ENCODE results near the gene LAMA3. TPM values are rescaled to one million over a fixed set of nuclear protein-coding genes. Genes with fewer than 3 reads are reported as not detected.

Gene LAMA3
- total RNA-seq, 3 donors from 2014 or later (not counting 1 experiment from before 2014, with no cell fraction given): not detected

DNA sequence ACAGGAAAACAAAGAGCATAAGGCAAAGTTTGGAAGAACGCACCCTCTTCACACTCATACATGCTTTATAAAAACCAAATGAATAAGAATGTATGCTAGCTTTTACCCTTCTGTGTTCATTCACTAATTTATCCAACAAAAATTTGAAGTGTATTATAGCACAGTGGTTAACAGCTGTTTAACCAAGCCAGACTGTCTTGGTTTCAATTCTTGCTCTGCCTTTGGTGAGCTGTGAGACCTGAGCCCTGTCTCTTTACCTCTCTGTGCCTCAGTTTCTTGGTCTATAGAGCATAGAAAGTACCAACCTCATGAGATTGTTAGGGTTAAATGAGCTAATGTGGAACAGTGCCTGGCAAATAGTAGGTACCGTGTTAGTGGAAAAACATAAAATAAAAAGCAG is 220.8 kb downstream of the LAMA3 start:
- H3K36me3 Mint-ChIP-seq: no peaks in the 10 kb centered on the region
- 50% methylated on average over 2 of the region's 2 CpGs for WGBS (ENCODE audit: insufficient coverage)
- no peak for DNase-seq
- no peak overlapping the region for H3K4me3 Mint-ChIP-seq
- ATAC-seq: no peak
- H3K27ac Mint-ChIP-seq: no peak overlapping the region
- H3K36me3 ChIP-seq (ENCODE audit: control insufficient read depth, insufficient read depth, low read length): no peaks in the 10 kb centered on the region
- H3K27ac ChIP-seq (ENCODE audit: low read length): no peak overlapping the region
- TF ChIP-seq, protein P1, sequence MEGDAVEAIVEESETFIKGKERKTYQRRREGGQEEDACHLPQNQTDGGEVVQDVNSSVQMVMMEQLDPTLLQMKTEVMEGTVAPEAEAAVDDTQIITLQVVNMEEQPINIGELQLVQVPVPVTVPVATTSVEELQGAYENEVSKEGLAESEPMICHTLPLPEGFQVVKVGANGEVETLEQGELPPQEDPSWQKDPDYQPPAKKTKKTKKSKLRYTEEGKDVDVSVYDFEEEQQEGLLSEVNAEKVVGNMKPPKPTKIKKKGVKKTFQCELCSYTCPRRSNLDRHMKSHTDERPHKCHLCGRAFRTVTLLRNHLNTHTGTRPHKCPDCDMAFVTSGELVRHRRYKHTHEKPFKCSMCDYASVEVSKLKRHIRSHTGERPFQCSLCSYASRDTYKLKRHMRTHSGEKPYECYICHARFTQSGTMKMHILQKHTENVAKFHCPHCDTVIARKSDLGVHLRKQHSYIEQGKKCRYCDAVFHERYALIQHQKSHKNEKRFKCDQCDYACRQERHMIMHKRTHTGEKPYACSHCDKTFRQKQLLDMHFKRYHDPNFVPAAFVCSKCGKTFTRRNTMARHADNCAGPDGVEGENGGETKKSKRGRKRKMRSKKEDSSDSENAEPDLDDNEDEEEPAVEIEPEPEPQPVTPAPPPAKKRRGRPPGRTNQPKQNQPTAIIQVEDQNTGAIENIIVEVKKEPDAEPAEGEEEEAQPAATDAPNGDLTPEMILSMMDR (IDR thresholded peaks at IDR 0.05): no peak
- intact Hi-C loops (cut with micrococcal nuclease): no loop called here
- H3K4me1 Mint-ChIP-seq: peaks cover 8 to 9% of the 10 kb centered on the region in 2 donors
- no peaks in the 10 kb centered on the region for H3K9me3 Mint-ChIP-seq
- no peaks in the 10 kb centered on the region for H3K4me1 ChIP-seq (ENCODE audit: control insufficient read depth, insufficient read depth, low read length)
- no peaks in the 10 kb centered on the region for H3K9me3 ChIP-seq (ENCODE audit: control insufficient read depth, insufficient read depth, low read length)
- no peaks in the 10 kb centered on the region for H3K27me3 Mint-ChIP-seq (ENCODE audit: low read depth in 2 of 2)
- no peak overlapping the region for H3K4me3 ChIP-seq (ENCODE audit: low read length)
- no peaks in the 10 kb centered on the region for H3K27me3 ChIP-seq (ENCODE audit: control insufficient read depth, insufficient read depth, low read length)

DNA sequence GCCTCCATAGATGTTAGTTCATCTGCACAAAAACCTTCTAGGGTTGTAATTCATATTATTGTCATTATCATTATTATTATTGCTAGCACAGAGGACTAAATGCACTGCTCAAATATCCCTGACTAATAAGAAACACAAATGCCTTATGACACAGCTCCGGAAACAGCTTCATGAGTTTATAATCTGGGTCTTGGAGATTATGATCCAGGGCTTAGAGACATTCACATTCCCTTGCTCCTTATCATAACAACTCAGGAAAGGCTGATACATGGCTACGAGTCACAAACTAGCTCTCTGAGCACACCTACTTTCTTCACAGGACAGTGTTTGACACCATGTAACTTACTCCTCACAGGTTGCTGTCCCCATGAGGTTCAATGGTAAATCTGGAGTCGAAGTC is 223.1 kb downstream of the LAMA3 start:
- H3K9me3 ChIP-seq (ENCODE audit: control insufficient read depth, insufficient read depth, low read length): no peaks in the 10 kb centered on the region
- intact Hi-C loops (cut with micrococcal nuclease): no loop called here
- Mint-ChIP-seq H3K4me3 (no peak overlapping the region), H3K4me1 (peaks cover 8 to 9% of the 10 kb centered on the region in 2 donors), H3K36me3 (no peaks in the 10 kb centered on the region), H3K27ac (no peak overlapping the region), H3K9me3 (no peaks in the 10 kb centered on the region), H3K27me3 (ENCODE audit: low read depth in 2 of 2) (no peaks in the 10 kb centered on the region)
- H3K4me1 ChIP-seq (ENCODE audit: control insufficient read depth, insufficient read depth, low read length): no peaks in the 10 kb centered on the region
- no peaks in the 10 kb centered on the region for H3K27me3 ChIP-seq (ENCODE audit: control insufficient read depth, insufficient read depth, low read length)
- no peaks in the 10 kb centered on the region for H3K36me3 ChIP-seq (ENCODE audit: control insufficient read depth, insufficient read depth, low read length)
- DNase-seq (no peak), ATAC-seq (no peak)
- TF ChIP-seq, protein P1 (IDR thresholded peaks at IDR 0.05): no peak
- H3K4me3 ChIP-seq (ENCODE audit: low read length): no peak overlapping the region
- no peak overlapping the region for H3K27ac ChIP-seq (ENCODE audit: low read length)
- WGBS (ENCODE audit: insufficient coverage): 92% methylated on average over 3 of the region's 3 CpGs

DNA sequence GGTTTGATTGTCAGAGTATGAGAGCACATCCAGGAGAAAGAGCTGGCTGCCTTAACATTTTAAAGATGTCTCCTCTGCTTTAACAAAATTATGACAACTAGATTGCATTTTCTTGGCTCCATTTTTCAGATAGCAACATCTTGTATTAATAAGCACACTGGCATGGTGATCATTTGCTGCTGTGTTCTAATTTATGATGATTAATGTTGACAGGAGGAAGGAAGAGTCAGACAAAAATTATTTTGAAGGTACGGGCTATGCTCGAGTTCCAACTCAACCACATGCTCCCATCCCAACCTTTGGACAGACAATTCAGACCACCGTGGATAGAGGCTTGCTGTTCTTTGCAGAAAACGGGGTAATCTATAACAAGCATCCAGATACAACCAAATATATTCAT is 227.1 kb downstream of the LAMA3 start:
- Histone ChIP-seq H3K4me3 (ENCODE audit: low read length) (no peak overlapping the region), H3K9me3 (ENCODE audit: control insufficient read depth, insufficient read depth, low read length) (no peaks in the 10 kb centered on the region), H3K27me3 (ENCODE audit: control insufficient read depth, insufficient read depth, low read length) (peaks cover 3% of the 10 kb centered on the region), H3K27ac (ENCODE audit: low read length) (no peak overlapping the region), H3K4me1 (ENCODE audit: control insufficient read depth, insufficient read depth, low read length) (no peaks in the 10 kb centered on the region), H3K36me3 (ENCODE audit: control insufficient read depth, insufficient read depth, low read length) (no peaks in the 10 kb centered on the region)
- TF ChIP-seq, protein P1 (IDR thresholded peaks at IDR 0.05): no peak
- Mint-ChIP-seq H3K4me1 (peaks cover 7% of the 10 kb centered on the region in 2 donors), H3K36me3 (no peaks in the 10 kb centered on the region), H3K9me3 (no peaks in the 10 kb centered on the region), H3K27ac (no peak overlapping the region), H3K27me3 (ENCODE audit: low read depth in 2 of 2) (peaks cover 15 to 17% of the 10 kb centered on the region in 2 donors), H3K4me3 (no peak overlapping the region)
- DNase-seq (no peak), ATAC-seq (no peak)
- intact Hi-C loops (cut with micrococcal nuclease): no loop called here
- 68% methylated on average over 4 of the region's 4 CpGs for WGBS (ENCODE audit: insufficient coverage)

DNA sequence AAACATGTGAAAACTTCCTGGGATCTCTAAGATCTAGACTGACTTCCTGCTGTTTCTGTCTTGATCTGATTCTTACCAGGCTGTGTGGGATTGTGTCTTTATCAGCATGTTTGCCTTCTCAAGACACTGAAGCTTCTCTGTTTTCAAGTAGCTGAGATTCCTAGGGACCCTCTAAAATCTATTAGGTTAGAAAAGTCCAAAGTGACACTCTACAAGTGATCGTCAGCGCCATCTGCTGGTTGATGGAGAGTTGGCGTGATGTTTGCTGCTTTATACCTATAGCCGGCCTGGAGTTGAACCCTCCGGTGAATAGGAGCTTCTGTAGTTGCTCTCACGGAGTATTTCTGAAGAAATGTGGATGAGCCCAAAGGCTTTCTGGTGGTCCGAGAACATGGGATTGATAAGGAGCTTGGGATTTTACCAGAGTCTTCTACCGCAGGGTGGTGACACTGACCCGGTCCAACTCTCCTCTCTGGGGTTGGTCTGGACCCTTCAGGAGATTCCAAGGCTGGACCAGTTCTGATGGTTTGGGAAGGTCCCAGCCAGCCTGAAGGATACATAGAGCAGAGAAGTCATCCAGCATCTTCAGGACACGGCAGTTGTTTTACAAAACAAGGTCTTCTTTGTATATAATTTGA is 229.3 kb downstream of the LAMA3 start:
- peak; percentile 72 to 91 (median 87) for ATAC-seq
- peaks cover 3% of the 10 kb centered on the region for H3K27me3 ChIP-seq (ENCODE audit: control insufficient read depth, insufficient read depth, low read length)
- peak; percentile 75 to 90 for DNase-seq
- H3K27ac ChIP-seq (ENCODE audit: low read length): no peak overlapping the region
- peak overlapping the region; percentile 22 to 75 for H3K27ac Mint-ChIP-seq
- H3K4me3 Mint-ChIP-seq: no peak overlapping the region
- peaks cover 13 to 17% of the 10 kb centered on the region in 2 donors for H3K4me1 Mint-ChIP-seq
- 30% methylated on average over 9 of the region's 10 CpGs for WGBS (ENCODE audit: insufficient coverage)
- no peaks in the 10 kb centered on the region for H3K9me3 Mint-ChIP-seq
- H3K27me3 Mint-ChIP-seq (ENCODE audit: low read depth in 2 of 2): peaks cover 15 to 17% of the 10 kb centered on the region in 2 donors
- H3K36me3 ChIP-seq (ENCODE audit: control insufficient read depth, insufficient read depth, low read length): no peaks in the 10 kb centered on the region
- no peaks in the 10 kb centered on the region for H3K36me3 Mint-ChIP-seq
- no peak overlapping the region for H3K4me3 ChIP-seq (ENCODE audit: low read length)
- TF ChIP-seq, protein P1 (IDR thresholded peaks at IDR 0.05): peak; percentile 93
- H3K4me1 ChIP-seq (ENCODE audit: control insufficient read depth, insufficient read depth, low read length): peaks cover 6% of the 10 kb centered on the region
- intact Hi-C loops (cut with micrococcal nuclease): loop anchor here (1.0 to 2.0 kb wide), 3 partner anchors 90 to 296 kb away; no protein-coding TSS in a partner anchor
- H3K9me3 ChIP-seq (ENCODE audit: control insufficient read depth, insufficient read depth, low read length): no peaks in the 10 kb centered on the region

Measured in natural killer cell (primary cell).